ENCODE data around the gene PCDH18. TPM values are rescaled to one million over a fixed set of nuclear protein-coding genes. Genes with fewer than 3 reads are reported as not detected.

The PCDH18 gene
- total and polyA plus RNA-seq, 7 experiments from 2014 or later = 0.05 to 0.33 (median 0.12) TPM; not detected in 2

DNA sequence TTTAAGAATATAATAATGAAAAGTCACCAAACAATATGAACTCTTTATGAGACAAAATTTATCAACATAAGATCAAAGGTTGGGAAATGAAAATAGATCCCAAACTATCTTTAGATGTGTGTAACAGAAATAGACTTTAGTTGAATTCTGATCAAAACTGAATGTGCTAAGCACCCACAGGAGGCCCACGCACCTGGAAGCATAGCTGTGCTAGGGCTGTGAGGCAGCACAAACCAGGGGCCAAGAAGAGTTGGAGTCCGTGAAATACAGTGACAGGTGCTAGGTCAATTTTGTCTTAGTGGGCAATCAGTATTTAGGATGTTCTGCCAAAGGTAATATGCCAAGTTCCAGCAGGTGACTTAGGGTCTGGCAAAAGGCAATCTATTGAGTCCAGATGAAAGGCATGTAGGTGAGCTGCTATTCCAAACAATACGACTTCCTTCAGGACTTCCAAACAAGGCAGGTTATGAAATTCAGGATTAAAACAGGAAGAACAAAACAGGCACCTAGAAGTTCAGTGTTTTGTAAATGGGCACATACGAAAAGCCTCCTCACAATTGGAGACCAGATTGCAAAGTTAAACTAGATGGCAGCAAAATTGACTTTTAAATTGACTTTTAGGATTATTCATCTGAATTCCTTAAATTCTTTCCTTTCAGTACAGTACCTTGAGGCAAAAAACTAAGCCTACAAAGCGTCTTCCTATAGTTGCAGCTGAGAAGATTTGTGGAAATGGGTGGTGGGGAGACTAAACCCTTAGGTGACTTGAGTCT lies 4.7 kb upstream of the PCDH18 start:
- Mint-ChIP-seq H3K27me3 (peaks cover 0 to 5% (median 0%) of the 10 kb centered on the region in 5 donors), H3K27ac (no peak overlapping the region), H3K9me3 (peaks cover 0 to 4% (median 0%) of the 10 kb centered on the region in 11 donors), H3K36me3 (no peaks in the 10 kb centered on the region), H3K4me3 (no peak overlapping the region), H3K4me1 (peaks cover 0 to 21% (median 7%) of the 10 kb centered on the region in 7 donors)
- intact Hi-C loops (cut with micrococcal nuclease) = no loop called here
- H3K27ac ChIP-seq (ENCODE audit: low read depth, low read length) = no peak overlapping the region
- ATAC-seq = no peak
- no peak for DNase-seq
- no peaks in the 10 kb centered on the region for H3K36me3 ChIP-seq (ENCODE audit: control insufficient read depth in 2 of 3, insufficient read depth in 3 of 3, low read length in 3 of 3)
- POLR2A ChIA-PET = no interaction called here
- no peaks in the 10 kb centered on the region for H3K27me3 ChIP-seq (ENCODE audit: control insufficient read depth in 2 of 2, insufficient read depth in 2 of 2, low read length in 2 of 2)
- H3K4me1 ChIP-seq (ENCODE audit: control insufficient read depth in 2 of 2, insufficient read depth in 2 of 2, low read length in 2 of 2) = no peaks in the 10 kb centered on the region
- CTCF ChIA-PET = no interaction called here
- H3K4me3 ChIP-seq (ENCODE audit: low read length) = no peak overlapping the region
- no peaks in the 10 kb centered on the region for H3K9me3 ChIP-seq (ENCODE audit: control insufficient read depth in 2 of 3, low read length in 3 of 3)

GRCh38 chr4:137535718-137536117 lies 3.4 kb upstream of the PCDH18 start:
- peaks cover 0 to 16% (median 7%) of the 10 kb centered on the region in 7 donors for H3K4me1 Mint-ChIP-seq
- H3K4me1 ChIP-seq (ENCODE audit: control insufficient read depth in 2 of 2, insufficient read depth in 2 of 2, low read length in 2 of 2) = no peaks in the 10 kb centered on the region
- CTCF ChIA-PET = interaction anchor here (0.8 kb wide), 1 partner anchor 17 kb away, joined by 4 read pairs; no protein-coding TSS in a partner anchor

GRCh38 chr4:137534516-137534915 lies 2.2 kb upstream of the PCDH18 start:
- no peaks in the 10 kb centered on the region for H3K36me3 ChIP-seq (ENCODE audit: control insufficient read depth in 2 of 3, insufficient read depth in 3 of 3, low read length in 3 of 3)
- no peak for ATAC-seq
- no peak overlapping the region for H3K4me3 Mint-ChIP-seq
- peaks cover 0 to 4% (median 0%) of the 10 kb centered on the region in 11 donors for H3K9me3 Mint-ChIP-seq
- H3K4me3 ChIP-seq (ENCODE audit: low read length) = no peak overlapping the region
- peaks cover 0 to 16% (median 7%) of the 10 kb centered on the region in 7 donors for H3K4me1 Mint-ChIP-seq
- peaks cover 0 to 5% (median 0%) of the 10 kb centered on the region in 5 donors for H3K27me3 Mint-ChIP-seq
- no peaks in the 10 kb centered on the region for H3K27me3 ChIP-seq (ENCODE audit: control insufficient read depth in 2 of 2, insufficient read depth in 2 of 2, low read length in 2 of 2)
- DNase-seq = no peak
- H3K36me3 Mint-ChIP-seq = no peaks in the 10 kb centered on the region
- intact Hi-C loops (cut with micrococcal nuclease) = no loop called here
- H3K4me1 ChIP-seq (ENCODE audit: control insufficient read depth in 2 of 2, insufficient read depth in 2 of 2, low read length in 2 of 2) = no peaks in the 10 kb centered on the region
- ChIA-PET CTCF (no interaction called here), POLR2A (no interaction called here)
- H3K9me3 ChIP-seq (ENCODE audit: control insufficient read depth in 2 of 3, low read length in 3 of 3) = no peaks in the 10 kb centered on the region
- no peak overlapping the region for H3K27ac ChIP-seq (ENCODE audit: low read depth, low read length)
- H3K27ac Mint-ChIP-seq = no peak overlapping the region

More at GRCh38 chr4:137535718-137536117, 3.4 kb upstream of the PCDH18 start:
- Mint-ChIP-seq H3K36me3 (no peaks in the 10 kb centered on the region), H3K4me3 (no peak overlapping the region), H3K27me3 (peaks cover 0 to 5% (median 0%) of the 10 kb centered on the region in 5 donors), H3K27ac (no peak overlapping the region), H3K9me3 (peaks cover 0 to 4% (median 0%) of the 10 kb centered on the region in 11 donors)
- no peaks in the 10 kb centered on the region for H3K27me3 ChIP-seq (ENCODE audit: control insufficient read depth in 2 of 2, insufficient read depth in 2 of 2, low read length in 2 of 2)
- ATAC-seq (no peak), DNase-seq (no peak)
- H3K36me3 ChIP-seq (ENCODE audit: control insufficient read depth in 2 of 3, insufficient read depth in 3 of 3, low read length in 3 of 3) = no peaks in the 10 kb centered on the region
- H3K4me3 ChIP-seq (ENCODE audit: low read length) = no peak overlapping the region
- no peaks in the 10 kb centered on the region for H3K9me3 ChIP-seq (ENCODE audit: control insufficient read depth in 2 of 3, low read length in 3 of 3)
- intact Hi-C loops (cut with micrococcal nuclease) = no loop called here
- H3K27ac ChIP-seq (ENCODE audit: low read depth, low read length) = no peak overlapping the region
- POLR2A ChIA-PET = no interaction called here

- POLR2A ChIA-PET = no interaction called here
- H3K9me3 Mint-ChIP-seq = peaks cover 0 to 4% (median 0%) of the 10 kb centered on the region in 11 donors
Observed at GRCh38 chr4:137533855-137534254, 1.6 kb upstream of the PCDH18 start.

GRCh38 chr4:137532869-137533236 lies 559 bp upstream of the PCDH18 start:
- POLR2A ChIA-PET = no interaction called here
- H3K27ac Mint-ChIP-seq = no peak overlapping the region
- no peak overlapping the region for H3K4me3 Mint-ChIP-seq

More at GRCh38 chr4:137533855-137534254, 1.6 kb upstream of the PCDH18 start:
- Histone ChIP-seq H3K4me1 (ENCODE audit: control insufficient read depth in 2 of 2, insufficient read depth in 2 of 2, low read length in 2 of 2) (no peaks in the 10 kb centered on the region), H3K4me3 (ENCODE audit: low read length) (no peak overlapping the region), H3K27me3 (ENCODE audit: control insufficient read depth in 2 of 2, insufficient read depth in 2 of 2, low read length in 2 of 2) (no peaks in the 10 kb centered on the region), H3K36me3 (ENCODE audit: control insufficient read depth in 2 of 3, insufficient read depth in 3 of 3, low read length in 3 of 3) (no peaks in the 10 kb centered on the region), H3K9me3 (ENCODE audit: control insufficient read depth in 2 of 3, low read length in 3 of 3) (no peaks in the 10 kb centered on the region), H3K27ac (ENCODE audit: low read depth, low read length) (no peak overlapping the region)
- Mint-ChIP-seq H3K4me3 (peak overlapping the region in 3 of 10 donors; percentile 2 to 34 (median 32)), H3K27ac (no peak overlapping the region), H3K27me3 (peaks cover 0 to 5% (median 0%) of the 10 kb centered on the region in 5 donors), H3K36me3 (no peaks in the 10 kb centered on the region), H3K4me1 (peaks cover 0 to 16% (median 7%) of the 10 kb centered on the region in 7 donors)
- no peak for ATAC-seq
- no peak for DNase-seq
- CTCF ChIA-PET = no interaction called here
- intact Hi-C loops (cut with micrococcal nuclease) = no loop called here

DNA sequence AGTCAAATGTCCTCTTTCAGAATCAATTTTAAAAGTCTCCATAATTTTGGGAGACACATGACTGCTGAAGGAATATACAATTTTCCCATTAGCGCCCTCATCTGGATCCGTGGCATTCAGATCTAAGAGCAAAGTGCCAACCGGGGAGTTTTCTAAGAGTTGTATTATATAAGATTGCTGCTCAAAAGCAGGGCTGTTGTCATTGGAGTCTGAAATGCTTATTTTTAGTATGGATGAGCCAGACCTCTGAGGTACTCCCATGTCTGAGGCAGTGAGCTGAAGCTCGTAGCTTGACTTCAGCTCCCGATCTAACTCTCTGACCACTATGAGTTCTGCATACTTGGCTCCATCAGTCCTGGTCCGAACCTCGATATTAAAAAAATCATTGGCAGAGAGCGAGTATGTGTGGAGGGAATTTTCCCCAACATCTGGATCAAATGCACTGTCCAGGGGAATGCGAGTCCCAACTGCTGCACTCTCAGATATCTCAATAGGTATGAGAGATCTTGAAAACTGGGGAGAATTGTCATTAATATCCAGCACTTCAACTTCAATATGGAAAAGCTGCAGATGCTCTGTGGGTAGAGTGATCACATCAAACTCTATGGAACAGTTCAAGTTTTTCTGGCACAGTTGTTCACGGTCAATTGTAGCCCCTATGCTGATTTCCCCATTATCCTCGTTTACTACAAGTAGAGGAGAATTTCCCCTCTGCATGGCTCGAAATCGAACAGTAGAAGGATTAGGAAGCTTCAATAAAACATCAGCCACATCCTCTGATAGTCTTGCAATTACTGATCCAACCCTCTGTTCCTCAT lies 917 bp downstream of the PCDH18 start:
- Histone ChIP-seq H3K36me3 (ENCODE audit: control insufficient read depth in 2 of 3, insufficient read depth in 3 of 3, low read length in 3 of 3) (no peaks in the 10 kb centered on the region), H3K4me1 (ENCODE audit: control insufficient read depth in 2 of 2, insufficient read depth in 2 of 2, low read length in 2 of 2) (no peaks in the 10 kb centered on the region), H3K9me3 (ENCODE audit: control insufficient read depth in 2 of 3, low read length in 3 of 3) (no peaks in the 10 kb centered on the region), H3K4me3 (ENCODE audit: low read length) (no peak overlapping the region), H3K27ac (ENCODE audit: low read depth, low read length) (no peak overlapping the region), H3K27me3 (ENCODE audit: control insufficient read depth in 2 of 2, insufficient read depth in 2 of 2, low read length in 2 of 2) (no peaks in the 10 kb centered on the region)
- POLR2A ChIA-PET = no interaction called here
- H3K36me3 Mint-ChIP-seq = no peaks in the 10 kb centered on the region
- H3K4me1 Mint-ChIP-seq = peaks cover 0 to 16% (median 7%) of the 10 kb centered on the region in 7 donors
- peaks cover 0 to 5% (median 0%) of the 10 kb centered on the region in 5 donors for H3K27me3 Mint-ChIP-seq
- no peak overlapping the region for H3K4me3 Mint-ChIP-seq
- intact Hi-C loops (cut with micrococcal nuclease) = no loop called here
- no peak overlapping the region for H3K27ac Mint-ChIP-seq
- CTCF ChIA-PET = no interaction called here
- ATAC-seq (no peak), DNase-seq (no peak)
- H3K9me3 Mint-ChIP-seq = peaks cover 0 to 2% (median 0%) of the 10 kb centered on the region in 11 donors

More at GRCh38 chr4:137532869-137533236, 559 bp upstream of the PCDH18 start:
- H3K9me3 ChIP-seq (ENCODE audit: control insufficient read depth in 2 of 3, low read length in 3 of 3) = no peaks in the 10 kb centered on the region
- no peaks in the 10 kb centered on the region for H3K27me3 ChIP-seq (ENCODE audit: control insufficient read depth in 2 of 2, insufficient read depth in 2 of 2, low read length in 2 of 2)
- intact Hi-C loops (cut with micrococcal nuclease) = no loop called here
- Mint-ChIP-seq H3K36me3 (no peaks in the 10 kb centered on the region), H3K4me1 (peaks cover 0 to 16% (median 7%) of the 10 kb centered on the region in 7 donors), H3K9me3 (peaks cover 0 to 4% (median 0%) of the 10 kb centered on the region in 11 donors), H3K27me3 (peaks cover 0 to 5% (median 0%) of the 10 kb centered on the region in 5 donors)
- peak overlapping the region; percentile 29 for H3K4me3 ChIP-seq (ENCODE audit: low read length)
- DNase-seq (peak in 1 of 9 donors; percentile 7), ATAC-seq (no peak)
- H3K27ac ChIP-seq (ENCODE audit: low read depth, low read length) = peak overlapping the region; percentile 1
- no peaks in the 10 kb centered on the region for H3K4me1 ChIP-seq (ENCODE audit: control insufficient read depth in 2 of 2, insufficient read depth in 2 of 2, low read length in 2 of 2)
- CTCF ChIA-PET = no interaction called here
- no peaks in the 10 kb centered on the region for H3K36me3 ChIP-seq (ENCODE audit: control insufficient read depth in 2 of 3, insufficient read depth in 3 of 3, low read length in 3 of 3)

Data from naive thymus-derived CD4-positive, alpha-beta T cell (primary cell).